HG02943 (cell line): ENCODE data around the gene CAMK2B.

Source experiments
- ATAC-seq: cut with Tn5 transposase; IDR thresholded peaks from one replicate; pipeline ENCODE4 v1.9.1; 2021; ENCODE audit warnings: mild to moderate bottlenecking, low read depth, moderate library complexity; ENCODE audit not compliant: unreplicated experiment

The CAMK2B gene

GRCh38 chr7:44288811-44289340 is 36.5 kb downstream of the CAMK2B start:
- no peak for ATAC-seq

DNA sequence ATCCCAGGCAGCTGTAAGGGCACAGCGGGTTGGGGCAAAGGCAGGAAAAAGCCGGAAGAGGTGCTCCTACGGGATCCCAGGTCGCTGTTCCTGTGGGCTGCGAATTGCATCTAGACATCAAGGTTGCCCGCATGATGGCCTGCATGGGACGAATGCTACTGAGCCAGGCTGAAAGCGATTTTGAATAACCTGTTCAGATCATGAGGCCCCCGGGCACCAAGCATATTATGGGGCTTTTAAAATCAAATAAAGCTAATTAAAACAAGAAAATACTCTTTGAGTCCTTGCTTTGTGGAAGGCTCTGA is 37.1 kb downstream of the CAMK2B start:
- no peak for ATAC-seq

DNA sequence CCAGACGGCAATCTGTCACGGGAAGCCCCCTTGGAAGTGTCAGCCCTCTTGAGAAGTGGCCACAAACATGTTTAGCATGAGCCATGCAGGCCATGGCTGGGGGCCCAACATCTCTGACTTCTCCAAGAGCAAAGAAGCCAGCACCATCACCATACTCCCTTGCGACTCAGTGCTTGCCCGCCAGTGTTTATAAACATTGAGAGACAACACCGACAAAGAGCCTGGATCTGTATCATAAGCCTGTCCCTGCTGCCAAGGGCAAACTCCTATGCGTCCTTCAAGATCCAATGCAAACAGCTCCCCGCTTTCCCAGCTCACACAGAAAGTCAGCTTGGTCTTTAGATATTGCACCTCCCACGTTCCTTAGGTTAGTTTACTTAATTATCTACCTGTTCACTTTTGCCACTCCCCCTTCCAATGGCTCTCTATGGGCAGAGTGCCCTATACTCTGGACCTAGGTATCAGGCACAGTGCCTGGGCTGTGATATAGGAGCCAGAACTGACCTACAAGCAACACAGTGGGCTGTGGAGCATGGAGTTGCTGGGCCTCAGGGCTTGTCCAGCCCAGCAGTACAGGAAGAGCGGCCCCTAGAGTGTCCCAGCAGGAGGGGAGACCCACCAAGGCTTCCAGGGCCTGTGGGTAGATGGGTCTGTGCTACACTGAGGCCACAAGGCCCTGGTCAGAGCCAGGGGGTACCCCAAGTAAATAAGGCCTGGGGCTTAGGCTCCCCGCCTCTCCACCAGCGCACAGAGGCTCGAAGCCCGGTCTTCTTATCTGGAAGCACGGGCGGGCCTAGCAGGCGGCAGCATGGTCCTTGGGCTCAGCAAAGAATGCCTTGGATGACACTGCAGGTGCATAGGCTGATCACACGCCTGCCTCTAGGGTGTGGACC is 37.7 kb downstream of the CAMK2B start:
- no peak for ATAC-seq

DNA sequence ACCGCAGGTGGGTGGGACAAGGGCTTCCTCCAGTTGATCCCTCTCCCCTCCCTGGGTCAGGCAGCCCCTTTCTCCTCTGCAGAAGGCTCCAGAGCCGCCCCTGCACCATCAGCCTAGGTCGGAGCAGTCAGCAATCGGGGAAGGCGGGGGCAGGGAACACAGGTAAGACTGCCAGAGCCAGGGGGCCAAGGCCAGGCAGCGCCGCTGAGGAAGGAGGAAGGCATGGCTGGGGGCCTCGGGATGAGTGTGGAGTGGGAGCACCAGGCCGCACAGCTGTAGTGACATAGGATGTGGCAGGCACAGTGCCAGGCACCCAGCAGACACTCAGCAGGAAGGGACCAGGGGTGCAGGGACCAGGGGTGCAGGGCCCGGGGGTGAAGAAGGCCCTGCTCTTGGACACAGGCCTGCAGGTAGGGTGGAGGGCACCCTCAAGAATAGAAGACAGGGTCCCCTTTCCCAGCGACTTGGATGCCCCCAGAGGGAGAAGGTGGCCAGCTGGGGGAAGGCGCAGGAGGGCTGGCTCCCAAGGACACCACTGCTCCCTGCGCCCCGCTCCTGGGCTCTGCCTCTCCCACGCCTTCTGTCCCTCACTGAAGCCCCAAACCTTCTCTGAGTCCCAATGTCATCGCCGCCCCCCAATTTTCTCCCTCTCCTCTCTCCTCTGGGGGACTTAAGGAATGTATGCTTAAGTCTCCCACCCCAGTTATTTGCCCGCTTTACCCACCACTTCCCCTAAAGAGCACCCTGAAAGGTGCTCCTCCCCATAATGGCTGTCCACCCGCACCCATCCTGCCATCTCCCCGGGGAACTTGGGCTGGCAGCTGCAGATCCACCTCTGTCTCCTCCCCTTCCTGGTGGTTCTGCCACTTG is 38.5 kb downstream of the CAMK2B start:
- ATAC-seq = no peak

- ATAC-seq = no peak
Observed at GRCh38 chr7:44286182-44286617, 39.2 kb downstream of the CAMK2B start.

GRCh38 chr7:44285561-44285960 is 39.8 kb downstream of the CAMK2B start:
- no peak for ATAC-seq

- ATAC-seq = no peak
Observed at GRCh38 chr7:44284881-44285541, 40.4 kb downstream of the CAMK2B start.

DNA sequence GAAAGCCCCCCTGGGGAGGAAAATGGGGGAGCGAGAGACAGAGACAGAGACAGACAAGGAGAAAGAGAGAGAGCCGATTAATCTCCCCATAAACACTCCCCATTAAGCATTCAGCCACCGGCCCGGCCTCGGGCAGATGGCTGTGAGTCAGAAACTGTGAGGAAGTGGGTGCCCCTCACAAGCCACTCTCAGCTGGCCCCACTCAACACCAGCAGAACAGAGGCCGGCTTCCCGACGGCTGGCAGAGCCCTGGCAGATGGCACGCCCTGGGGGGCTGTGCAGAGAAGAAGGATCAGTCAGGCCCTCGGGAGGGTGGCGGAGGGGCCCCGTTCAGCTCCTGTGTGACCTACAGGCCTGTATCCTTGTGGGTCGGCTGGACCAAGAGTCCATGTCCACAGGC is 41.2 kb downstream of the CAMK2B start:
- ATAC-seq = no peak

DNA sequence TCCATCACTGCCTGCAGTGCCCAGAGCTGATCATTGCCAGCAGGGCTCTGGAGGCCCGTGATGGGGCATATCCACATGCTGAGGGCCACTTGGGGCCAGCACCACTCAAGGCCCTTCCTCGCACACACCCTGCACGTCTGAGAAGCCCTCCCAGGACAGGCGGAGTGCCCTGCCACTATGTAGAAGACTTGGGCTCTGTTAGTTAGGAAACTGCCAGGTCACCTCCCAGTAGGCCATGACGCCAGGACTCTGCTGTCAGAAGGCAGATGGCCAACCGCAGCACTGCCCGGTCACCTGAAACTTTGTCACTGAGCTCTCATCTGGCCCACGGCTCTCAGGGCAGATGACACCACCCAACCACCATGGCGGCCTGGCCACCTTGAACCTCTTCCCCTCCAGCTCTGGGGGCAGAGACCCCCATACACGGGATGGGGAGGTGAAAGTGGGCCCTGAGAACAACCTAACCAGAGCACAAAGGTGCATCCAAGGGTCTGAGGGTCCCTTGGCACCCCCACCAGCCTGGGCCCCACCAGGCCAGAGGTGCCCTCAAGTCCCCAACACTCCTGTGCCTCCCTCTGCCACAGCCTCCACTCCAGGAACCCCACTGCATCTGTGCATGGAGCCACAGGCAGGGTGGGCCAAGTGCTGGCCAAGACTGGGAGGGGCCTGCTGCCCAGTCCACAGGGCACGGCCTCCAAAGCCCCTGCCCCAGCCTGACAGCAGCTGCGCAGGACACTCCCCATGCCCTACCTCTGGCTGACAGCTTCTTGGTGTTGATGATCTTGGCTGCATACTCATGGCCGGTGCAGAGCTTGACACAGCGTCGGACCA is 41.8 kb downstream of the CAMK2B start:
- no peak for ATAC-seq

DNA sequence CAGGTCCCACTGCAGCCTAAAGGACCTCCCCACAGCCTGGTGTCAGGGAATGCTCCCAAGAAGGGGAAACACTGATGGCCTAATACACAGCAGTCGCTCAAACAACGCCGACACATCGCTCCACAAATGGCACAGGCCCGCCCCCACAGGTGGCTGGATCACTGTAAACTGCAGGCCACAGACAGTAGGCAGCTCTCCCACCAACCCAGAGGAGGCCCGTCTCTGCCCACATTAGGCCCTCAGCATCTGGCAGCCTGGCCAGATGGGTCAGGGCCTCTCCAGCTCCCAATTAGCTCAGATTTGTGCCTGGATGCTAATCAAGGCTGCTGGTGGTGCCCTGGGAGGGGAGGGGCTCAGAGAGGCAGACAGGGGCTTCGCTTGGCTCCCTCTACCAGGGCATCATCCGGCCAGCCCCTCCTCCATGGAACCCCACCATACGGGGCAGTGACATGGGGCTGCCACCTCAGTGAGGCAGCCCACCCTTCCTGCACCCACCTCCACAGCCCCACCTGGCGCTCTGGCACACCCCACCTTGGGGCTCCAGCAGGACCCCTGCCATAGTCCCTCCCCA is 42.7 kb downstream of the CAMK2B start:
- ATAC-seq = no peak

- ATAC-seq = no peak
Observed at GRCh38 chr7:44281811-44282600, 43.4 kb downstream of the CAMK2B start.

DNA sequence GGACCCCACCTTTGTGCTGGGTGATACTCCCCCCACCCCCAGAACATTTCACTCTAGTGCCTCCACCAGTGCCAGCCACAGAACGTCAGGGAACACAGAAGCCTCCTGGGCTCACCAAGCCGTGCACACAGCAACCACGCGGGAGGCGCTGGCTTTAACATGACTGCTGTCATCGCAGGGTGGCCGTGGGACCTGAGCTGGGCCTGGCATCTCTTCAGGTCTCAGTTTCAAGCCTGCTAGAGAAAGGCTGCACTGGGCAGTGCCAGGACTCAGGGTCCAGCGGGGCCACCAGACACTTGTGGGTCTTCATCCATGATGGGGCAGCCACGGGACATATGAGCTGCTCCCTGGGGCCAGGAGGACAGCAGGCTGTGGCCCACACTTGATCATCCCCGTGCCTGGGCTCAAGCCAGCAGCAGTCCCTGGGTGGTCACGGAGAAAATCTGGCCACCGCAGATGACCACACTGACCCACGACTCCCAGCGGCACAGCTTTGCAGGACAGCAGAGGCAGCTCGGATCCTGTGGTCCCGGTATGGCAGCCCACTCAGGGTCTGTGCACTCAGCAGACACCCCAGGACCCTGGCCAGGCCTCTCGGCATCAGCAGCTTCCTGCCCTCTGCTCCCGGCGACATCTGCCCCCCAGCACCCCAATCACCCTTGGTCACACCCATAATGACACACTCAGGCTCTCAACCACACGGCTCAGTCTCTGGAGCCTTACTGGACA is 44.2 kb downstream of the CAMK2B start:
- ATAC-seq = no peak

DNA sequence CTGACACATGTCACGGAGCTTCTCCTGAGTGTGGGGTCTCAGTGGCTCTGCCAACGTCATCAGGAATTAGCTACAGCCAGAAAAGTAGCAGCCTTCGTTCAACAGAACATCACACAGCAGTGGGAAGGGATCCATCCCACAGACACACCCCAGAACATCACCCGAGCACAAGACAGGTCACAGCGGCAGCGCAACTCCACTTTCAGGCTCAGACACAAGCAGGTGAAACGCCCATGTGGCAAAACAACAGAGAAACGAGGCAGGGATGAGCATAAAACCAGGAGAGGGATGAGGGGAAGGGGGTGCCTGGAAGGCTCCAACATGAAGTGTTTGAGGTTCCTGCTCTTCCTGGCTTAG is 44.8 kb downstream of the CAMK2B start:
- ATAC-seq = no peak

DNA sequence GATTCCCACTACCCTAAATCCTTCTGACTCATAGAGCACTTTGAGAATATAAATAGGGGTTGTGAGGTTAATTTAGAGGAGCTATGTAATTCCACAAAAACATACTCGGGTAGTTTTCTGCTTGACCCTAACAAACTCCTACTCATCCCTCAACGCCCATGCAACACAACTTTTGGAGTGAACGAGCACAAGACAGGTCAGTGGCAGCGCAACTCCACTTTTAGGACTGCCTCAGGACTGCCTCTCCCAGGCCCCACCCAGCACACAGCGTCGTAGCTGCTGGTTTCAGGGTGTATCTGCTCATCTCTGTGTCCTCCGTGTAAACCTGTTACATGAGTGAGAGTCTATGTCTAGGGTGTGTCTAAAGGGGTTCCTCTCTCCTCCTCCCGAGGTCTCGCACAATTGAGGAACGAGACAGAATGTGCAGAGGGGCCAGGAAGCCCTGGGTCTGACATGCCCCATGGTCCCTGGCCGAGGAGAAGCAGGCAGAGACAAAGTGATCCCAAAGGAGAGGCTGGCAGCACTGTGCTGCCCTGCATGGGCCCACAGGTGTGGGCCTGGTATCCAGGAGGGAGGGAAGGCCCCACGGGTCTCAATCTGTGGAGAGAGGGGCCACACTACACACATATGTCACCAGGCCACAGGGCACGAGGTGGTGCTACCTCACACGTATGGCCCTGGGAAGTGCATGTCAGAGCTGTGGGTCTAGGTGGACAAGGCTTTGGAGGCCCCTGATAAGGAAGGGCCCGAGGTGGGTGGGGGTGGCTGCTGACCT is 45.5 kb downstream of the CAMK2B start:
- no peak for ATAC-seq

- no peak for ATAC-seq
Observed at GRCh38 chr7:44279286-44279685, 46.1 kb downstream of the CAMK2B start.

DNA sequence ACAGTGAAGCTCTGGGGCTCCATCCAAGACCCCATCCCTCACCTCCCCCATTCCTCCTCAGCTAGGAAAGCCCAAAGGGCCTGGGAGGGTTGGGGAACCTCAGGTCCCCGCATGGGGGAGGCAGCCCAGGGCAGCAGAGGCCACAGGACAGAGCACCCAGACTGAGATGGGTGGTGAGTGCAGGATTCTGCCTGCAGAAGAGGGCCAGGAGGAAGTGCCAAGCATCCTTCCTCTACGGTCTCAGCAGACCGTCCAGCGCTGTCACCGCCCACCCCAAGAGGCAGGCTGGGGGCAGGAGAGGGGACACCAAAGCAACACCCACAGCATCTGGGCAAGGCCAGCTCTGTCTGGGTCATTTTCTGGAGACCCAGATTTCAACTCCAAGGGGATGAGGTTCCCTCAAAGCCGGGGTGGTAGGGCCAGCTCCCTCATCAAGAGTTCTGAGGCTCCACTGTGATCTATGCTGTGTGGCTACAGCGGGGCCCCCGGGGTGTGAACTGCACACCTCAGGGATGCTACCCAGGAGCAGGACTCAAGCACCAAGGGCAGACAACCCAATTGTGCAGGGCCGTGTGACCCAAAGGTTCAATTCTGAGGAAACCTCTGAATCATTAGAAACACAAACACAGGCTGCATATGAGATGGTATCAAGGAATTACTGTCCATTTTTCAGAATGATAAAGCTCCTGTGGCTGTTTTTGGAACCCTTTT is 46.8 kb downstream of the CAMK2B start:
- no peak for ATAC-seq

- no peak for ATAC-seq
Observed at GRCh38 chr7:44277851-44278250, 47.5 kb downstream of the CAMK2B start.
